ENCODE measurements around the gene S100PBP.

S100PBP gene

DNA sequence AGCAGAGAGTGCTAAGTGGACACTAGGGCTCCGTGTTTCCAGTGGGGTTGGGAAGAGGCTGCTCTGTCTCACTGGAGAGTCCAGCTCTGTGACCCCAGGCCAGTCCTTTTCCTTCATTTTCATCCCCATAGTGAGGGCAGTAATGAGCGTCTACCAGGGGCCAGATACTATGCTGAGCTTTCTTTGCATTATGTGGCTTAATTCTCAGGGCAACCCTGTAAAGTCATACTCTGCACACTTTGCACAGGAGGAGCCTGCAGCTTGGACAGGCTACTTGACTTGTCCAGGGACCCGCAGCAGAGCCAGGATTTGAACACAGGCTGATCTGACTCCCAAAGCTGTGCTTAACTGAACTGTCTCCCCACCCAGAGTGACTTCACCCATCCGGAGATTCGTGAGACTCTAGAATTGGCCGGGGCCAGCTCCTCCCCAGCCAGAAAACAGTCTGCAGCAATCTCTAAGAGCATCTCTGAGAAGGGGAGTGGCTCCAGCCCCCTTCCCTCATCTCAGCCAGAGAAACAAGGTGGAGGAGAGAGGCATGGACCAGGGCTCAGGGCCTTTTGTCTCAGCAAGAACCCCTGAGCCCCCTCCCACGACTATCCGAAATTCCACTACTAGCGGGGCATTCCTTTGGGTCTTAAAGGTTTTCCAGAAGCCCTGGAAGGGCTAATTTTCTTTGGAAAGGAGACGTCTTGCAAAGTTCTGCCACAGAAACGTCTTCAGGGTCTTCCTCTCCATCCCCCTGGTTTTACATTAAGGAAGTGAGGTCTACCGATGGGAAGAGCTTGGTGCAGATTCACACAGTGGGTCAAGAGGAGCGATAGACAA is 54.1 kb downstream of the S100PBP start:
- no peak for DNase-seq

- no peak for DNase-seq
Observed at GRCh38 chr1:32872192-32872460, 54.7 kb downstream of the S100PBP start.

GRCh38 chr1:32873484-32873883 is 56.0 kb downstream of the S100PBP start:
- DNase-seq, result no peak

DNA sequence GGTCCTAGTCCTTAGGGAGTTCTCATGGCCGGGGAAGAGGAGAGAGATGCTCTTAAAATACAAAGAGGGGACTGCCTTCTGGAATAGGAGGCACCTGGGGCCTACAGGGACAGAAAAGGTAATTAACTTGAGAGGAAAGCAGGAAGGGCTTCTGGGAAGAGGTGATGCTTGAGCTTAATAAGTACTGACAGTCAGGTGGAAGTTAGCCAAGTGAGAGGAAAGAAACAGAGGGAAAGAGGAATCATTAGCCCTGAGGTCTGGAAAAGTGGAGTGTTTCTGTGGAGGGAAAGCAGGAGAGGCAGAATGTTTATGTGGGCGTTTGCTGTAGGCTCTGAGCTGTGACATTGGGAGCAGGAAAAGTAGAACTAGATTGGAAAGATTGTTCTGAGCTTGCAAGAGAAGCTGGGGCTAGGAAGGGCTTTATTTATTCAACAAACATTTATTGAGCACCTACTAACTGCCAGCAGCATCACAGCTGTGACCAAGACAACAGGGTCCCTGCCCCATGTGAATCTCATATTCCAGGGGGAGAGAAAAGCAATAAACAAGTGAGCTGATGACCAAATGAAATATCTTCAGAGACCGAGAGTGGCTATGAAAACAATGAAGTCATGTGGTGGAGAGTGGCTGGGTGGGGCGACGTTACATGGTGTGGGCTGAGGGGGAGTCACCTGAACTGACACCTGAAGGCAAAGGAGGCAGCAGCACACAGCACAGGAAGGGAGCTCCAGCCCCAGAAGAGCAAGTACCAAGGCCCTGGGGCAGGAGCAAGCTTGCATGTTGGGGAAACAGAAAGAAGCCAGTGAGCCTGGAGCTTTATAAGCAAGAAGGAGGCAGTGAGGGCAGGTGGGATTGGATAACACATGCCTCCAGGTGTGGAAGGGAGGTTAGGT is 57.7 kb downstream of the S100PBP start:
- DNase-seq, result no peak

- no peak for DNase-seq
Observed at GRCh38 chr1:32876341-32877210, 59.1 kb downstream of the S100PBP start.

GRCh38 chr1:32877211-32878110 is 60.0 kb downstream of the S100PBP start:
- DNase-seq, result no peak

GRCh38 chr1:32878183-32878582 is 60.7 kb downstream of the S100PBP start:
- no peak for DNase-seq

- DNase-seq, result no peak
Observed at GRCh38 chr1:32878637-32879041, 61.2 kb downstream of the S100PBP start.

DNA sequence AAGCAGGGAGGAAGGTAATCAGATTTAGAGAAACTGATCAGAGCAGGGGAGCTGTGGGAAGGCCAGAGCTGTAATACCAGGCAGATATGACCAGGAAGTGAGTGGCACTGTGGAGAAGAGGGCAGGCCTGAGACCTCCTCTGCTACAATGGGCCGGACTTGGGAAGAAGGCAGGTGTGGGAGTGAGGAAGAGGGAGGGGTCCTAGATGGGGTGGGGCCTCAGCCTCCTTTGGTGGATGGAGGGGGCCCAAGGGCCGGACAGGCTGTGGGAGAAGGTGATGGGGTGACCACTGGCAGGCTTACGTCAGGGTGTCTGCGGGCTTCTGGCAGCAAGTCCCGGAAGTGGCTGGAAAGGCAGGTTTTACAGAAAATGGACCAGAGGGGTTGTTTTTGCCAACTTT is 63.8 kb downstream of the S100PBP start:
- no peak for DNase-seq

- DNase-seq, result no peak
Observed at GRCh38 chr1:32881871-32882850, 64.7 kb downstream of the S100PBP start.

- DNase-seq, result no peak
Observed at GRCh38 chr1:32883338-32884031, 66.0 kb downstream of the S100PBP start.

- no peak for DNase-seq
Observed at GRCh38 chr1:32884032-32884372, 66.5 kb downstream of the S100PBP start.

GRCh38 chr1:32884726-32885125 is 67.3 kb downstream of the S100PBP start:
- no peak for DNase-seq

DNA sequence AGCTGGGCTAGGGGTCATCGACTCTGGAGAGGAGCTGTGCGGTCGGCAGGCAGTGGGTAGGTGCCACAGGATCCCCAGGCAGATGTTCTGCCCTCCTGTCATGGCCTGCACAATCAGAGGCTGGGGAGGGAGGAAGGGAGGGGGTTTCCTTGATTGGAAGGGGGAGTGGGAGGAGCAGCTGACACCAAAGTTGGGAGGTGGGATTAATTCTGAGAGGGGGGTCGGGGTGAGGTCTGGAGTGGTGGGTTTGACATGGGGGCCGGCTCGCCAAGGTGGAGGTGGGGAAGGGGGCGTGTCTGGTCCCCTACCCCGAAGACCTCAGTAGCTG is 68.2 kb downstream of the S100PBP start:
- DNase-seq, result no peak

DNA sequence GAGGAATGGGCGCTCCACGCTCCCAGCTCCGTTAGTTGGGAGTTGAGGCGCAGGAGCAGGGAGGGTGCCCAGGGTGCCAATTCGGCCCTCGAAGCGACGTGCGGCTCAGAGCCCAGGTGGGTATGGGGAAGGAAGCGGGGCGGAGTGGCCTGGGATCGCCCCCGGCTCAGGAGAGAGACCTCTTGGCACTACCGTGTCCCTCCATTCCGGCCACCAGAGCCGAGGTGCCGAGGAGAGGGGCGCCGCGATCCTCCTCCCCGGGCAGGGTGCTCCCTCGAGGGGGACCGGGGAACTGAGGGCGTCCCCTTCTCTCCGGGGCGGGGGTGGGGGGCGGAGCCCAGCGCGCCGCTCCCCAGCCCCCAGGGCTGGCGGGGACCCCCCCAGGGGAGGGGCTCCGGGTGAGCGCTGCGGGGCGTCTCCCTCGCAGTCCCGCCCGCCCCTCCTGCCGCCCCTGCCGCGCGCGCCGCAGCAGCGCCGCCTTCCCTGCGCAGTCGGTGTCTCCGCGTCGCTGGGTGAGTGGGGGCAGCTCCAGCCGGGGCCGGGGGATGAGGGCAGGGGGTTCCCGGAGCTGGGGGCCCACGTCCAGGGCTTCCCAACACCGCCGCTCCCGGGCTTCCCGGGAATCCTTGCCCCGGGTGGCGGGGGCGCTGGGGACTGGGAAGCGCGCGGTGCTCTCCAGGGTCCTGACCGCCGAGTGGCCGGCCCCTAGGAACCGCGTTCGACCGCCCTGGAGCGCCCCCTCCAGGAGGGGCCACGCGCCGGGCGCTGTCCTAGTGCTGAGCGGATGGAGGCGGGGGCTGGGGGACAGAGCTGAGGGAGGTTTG is 68.8 kb downstream of the S100PBP start, which contains the start of gene HPCA:
TSS of gene HPCA (plus strand) at position 488 of the 824 bp plus-strand sequence. CDS start 2,408 bp downstream, outside the sequence.
- no peak for DNase-seq

- no peak for DNase-seq
Observed at GRCh38 chr1:32886828-32887414, 69.5 kb downstream of the S100PBP start.

- no peak for DNase-seq
Observed at GRCh38 chr1:32887623-32888022, 70.2 kb downstream of the S100PBP start.

DNA sequence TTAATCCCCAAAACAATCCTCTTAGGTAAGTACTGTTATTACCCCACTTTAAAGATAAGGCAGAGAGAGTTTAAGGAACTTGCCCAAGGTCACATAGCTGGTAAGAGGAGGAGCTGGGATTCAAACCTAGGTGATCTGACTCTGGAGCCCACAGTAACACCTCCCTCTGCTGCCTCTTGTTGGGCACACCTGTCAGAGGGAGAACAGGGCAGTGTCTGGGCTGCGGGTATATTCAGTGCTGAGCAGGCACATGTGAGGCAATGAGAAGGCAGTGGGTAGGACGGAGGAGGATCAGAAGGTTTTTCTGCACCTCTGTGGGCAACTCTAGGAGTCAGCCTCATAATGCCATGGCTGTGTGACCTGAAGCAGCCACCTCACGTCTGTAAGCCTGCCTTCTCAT is 70.7 kb downstream of the S100PBP start:
- no peak for DNase-seq

Data from NCI-H2029 (cell line).